Right lobe of liver (tissue), 4 donors: ENCODE measurements around the gene SLCO3A1.

Source experiments
- CTCF ChIP-seq, 4 donors: fragments of 200-600 bp in 3 of 4; fragments of 450-650 bp in 1 of 4; IDR thresholded peaks; one replicate each; pipeline versions ENCODE4 v1.5.1 to v1.8.0; 2016 to 2022; ENCODE audit warnings: antibody characterized with exemption in 4 of 4, mild to moderate bottlenecking in 2 of 4
- POLR2A ChIP-seq: fragments of 450-650 bp; IDR thresholded peaks from one replicate; pipeline ENCODE4 v1.6.1; 2017; ENCODE audit warnings: antibody characterized with exemption, mild to moderate bottlenecking
- donor health status: DM: no; HTN: no; CAD: no.
- donor health status: DM: no; HTN: no; CAD: no.
- donor health status: DM: no; HTN: yes; CAD: no.

- TF ChIP-seq CTCF (IDR thresholded peaks at IDR 0.05) (no peak), POLR2A (no peak)
Observed at GRCh38 chr15:91879158-91879557, 25.6 kb downstream of the SLCO3A1 start.
